ENCODE data around the gene NET1. TPM values are rescaled to one million over a fixed set of nuclear protein-coding genes. Genes with fewer than 3 reads are reported as not detected.

The NET1 gene
- total RNA-seq, 6 experiments from 2014 or later, result 23.0 to 64.5 (median 38.5) TPM

DNA sequence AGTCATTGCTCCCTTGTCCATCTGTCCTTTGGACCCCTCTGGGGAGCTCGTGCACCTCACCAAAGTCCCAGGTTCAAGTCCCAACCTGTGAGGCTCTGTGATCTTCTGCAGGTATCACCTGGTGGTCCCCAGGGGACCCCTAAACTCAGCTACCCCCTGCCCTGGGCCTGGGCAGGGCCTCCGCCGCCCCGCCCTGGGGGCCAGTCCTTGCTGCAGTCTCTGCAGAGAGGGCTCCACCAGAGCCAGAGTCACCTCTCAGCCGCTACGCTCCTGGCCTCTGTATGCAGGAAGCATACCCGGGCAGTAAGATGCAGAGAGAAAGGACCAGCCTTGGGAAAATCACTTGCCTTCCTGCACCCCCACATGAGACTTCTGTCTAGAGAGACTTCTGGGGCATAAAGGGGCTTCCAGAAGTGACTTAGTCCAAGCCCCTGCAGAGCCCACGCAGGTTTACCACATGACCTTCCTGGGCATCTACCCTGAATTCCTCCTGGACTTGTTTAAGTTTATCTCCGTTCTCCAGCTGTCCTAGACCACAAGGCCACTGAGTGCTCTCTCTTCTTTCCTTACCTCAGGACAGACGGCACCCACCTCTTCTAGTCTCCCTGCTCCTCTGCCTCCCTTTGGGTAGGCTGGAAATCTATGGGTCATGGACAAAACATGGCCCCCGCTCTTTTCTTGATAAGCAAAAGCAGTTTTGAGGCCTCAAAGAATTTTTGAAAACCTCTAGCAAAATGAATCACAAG, 65.8 kb downstream of the NET1 start:
- peak in 1 of 4 donors; percentile 33 for ATAC-seq
- Histone ChIP-seq H3K4me1 (no peaks in the 10 kb centered on the region), H3K27ac (no peak overlapping the region), H3K9me3 (no peaks in the 10 kb centered on the region), H3K36me3 (no peaks in the 10 kb centered on the region), H3K27me3 (no peaks in the 10 kb centered on the region), H3K4me3 (no peak overlapping the region)
- intact Hi-C loops (cut with DNase I), result no loop called here
- no peak for TF ChIP-seq POLR2A (IDR thresholded peaks at IDR 0.05)
- TF ChIP-seq, protein P1, sequence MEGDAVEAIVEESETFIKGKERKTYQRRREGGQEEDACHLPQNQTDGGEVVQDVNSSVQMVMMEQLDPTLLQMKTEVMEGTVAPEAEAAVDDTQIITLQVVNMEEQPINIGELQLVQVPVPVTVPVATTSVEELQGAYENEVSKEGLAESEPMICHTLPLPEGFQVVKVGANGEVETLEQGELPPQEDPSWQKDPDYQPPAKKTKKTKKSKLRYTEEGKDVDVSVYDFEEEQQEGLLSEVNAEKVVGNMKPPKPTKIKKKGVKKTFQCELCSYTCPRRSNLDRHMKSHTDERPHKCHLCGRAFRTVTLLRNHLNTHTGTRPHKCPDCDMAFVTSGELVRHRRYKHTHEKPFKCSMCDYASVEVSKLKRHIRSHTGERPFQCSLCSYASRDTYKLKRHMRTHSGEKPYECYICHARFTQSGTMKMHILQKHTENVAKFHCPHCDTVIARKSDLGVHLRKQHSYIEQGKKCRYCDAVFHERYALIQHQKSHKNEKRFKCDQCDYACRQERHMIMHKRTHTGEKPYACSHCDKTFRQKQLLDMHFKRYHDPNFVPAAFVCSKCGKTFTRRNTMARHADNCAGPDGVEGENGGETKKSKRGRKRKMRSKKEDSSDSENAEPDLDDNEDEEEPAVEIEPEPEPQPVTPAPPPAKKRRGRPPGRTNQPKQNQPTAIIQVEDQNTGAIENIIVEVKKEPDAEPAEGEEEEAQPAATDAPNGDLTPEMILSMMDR (IDR thresholded peaks at IDR 0.05), result no peak
- no peak for DNase-seq
- WGBS (ENCODE audit: insufficient coverage, low coverage, low lambda C conversion rate, missing lambda C conversion rate), result 92% methylated on average over 3 of the region's 11 CpGs

DNA sequence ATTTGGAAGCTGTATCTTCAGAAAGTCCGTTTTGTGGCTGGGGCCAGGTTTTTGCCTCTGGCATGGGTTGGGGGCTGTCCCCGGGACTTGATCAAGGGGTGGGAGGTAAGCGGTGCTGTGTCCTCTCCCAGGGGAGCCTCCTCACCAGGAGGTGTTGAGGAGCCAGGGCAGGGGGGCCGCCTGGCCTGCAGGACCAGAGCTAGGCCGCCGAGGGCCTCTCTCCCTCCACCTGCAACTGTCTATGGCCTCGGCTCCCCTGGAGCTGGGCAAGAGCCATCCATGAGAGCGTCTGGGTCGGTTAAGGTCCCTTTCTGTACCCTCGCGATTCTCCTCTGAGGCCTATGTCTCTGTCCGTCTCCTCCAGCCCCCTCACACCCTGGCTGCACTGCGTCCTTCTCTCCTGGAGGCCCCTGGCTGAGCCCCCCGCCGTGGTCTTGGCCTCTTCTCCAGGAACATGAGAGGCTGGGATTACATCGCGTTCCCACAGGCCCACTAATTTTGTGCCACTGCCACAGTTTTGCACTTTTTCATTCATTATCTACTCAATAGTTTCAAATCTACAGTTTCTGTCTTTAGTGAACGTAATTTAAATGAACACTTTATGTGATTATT, 66.4 kb downstream of the NET1 start:
- TF ChIP-seq POLR2A (IDR thresholded peaks at IDR 0.05), result no peak
- TF ChIP-seq, protein P1 (IDR thresholded peaks at IDR 0.05), result no peak
- intact Hi-C loops (cut with DNase I), result no loop called here
- Histone ChIP-seq H3K4me1 (no peaks in the 10 kb centered on the region), H3K9me3 (no peaks in the 10 kb centered on the region), H3K4me3 (no peak overlapping the region), H3K27ac (no peak overlapping the region), H3K36me3 (no peaks in the 10 kb centered on the region), H3K27me3 (no peaks in the 10 kb centered on the region)
- DNase-seq (no peak), ATAC-seq (peak in 1 of 4 donors; percentile 26)
- 89% methylated on average over 6 of the region's 18 CpGs for WGBS (ENCODE audit: insufficient coverage, low coverage, low lambda C conversion rate, missing lambda C conversion rate)

DNA sequence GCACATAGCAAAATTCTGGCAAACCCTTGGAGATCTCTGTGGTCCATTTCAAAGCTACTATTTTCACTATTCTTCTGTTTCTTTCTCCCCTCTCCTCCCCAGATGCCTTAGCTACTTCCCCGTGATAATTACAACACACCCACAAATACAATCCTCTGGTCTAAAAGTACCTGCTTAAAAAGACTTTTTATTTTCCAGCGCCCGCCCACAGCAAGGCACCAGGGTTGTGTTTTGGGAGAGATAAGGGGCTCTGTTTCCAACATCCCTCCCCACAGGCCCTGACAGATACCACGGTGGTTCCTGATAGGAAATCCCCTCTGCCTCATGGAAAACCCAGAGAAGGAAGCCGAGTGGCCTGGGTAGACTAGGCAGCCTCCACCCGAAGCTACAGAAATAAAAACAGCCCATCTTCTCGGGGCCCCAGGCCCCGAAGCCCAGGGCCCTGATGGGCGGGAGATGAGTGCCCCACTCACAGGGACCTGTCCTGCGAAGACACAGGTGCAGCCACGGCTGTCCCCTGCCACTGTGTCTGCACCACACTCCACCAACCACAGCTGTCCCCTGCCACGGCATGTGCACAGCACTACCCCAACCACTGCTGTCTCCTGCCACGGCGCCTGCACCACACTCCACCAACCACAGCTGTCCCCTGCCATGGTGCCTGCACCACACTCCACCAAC, 67.3 kb downstream of the NET1 start:
- intact Hi-C loops (cut with DNase I), result no loop called here

DNA sequence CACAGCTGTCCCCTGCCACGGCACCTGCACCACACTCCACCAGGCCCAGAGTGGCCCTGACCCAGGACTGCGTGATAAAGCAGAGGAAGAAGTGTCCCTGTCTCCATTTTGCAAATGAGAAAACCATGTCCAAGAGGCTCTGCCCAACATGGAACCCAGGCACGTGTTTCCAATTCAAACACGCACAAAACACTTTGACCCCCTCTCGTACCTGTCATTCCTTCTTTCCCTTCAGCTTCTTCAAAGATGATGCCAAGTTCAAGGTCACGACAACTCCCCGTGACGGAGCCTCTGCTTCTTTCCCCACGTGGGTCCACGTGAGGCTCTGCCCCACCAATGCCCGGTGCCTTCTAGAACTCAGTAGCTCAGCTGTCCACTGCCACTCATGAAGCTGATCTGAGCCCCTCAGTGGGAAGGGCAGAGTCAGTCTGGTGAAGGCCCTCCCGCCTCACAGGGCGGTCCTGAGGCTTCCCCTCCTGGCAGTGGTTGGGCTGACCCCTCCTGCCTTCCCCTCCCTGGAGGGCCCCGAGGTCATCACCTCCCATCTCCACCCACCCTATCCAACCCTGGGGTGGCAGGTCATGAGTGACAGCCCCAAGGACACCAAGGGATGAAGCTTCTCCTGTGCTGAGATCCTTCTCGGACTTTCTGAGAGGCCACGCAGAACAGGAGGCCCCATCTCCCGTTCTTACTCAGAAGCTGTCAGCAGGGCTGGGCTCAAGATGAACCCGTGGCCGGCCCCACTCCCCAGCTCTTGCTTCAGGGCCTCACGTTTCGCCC, 68.0 kb downstream of the NET1 start:
- peak in 1 of 3 donors; percentile 34 for DNase-seq
- Histone ChIP-seq H3K9me3 (no peaks in the 10 kb centered on the region), H3K4me1 (no peaks in the 10 kb centered on the region), H3K27me3 (no peaks in the 10 kb centered on the region), H3K4me3 (no peak overlapping the region), H3K27ac (no peak overlapping the region), H3K36me3 (no peaks in the 10 kb centered on the region)
- peak in 1 of 4 donors; percentile 30 for ATAC-seq
- intact Hi-C loops (cut with DNase I), result no loop called here
- WGBS (ENCODE audit: insufficient coverage, low coverage, low lambda C conversion rate, missing lambda C conversion rate), result 91% methylated on average over 9 of the region's 21 CpGs
- TF ChIP-seq POLR2A (IDR thresholded peaks at IDR 0.05), result no peak
- TF ChIP-seq, protein P1 (IDR thresholded peaks at IDR 0.05), result no peak

More for the DNA sequence above, 67.3 kb downstream of the NET1 start:
- WGBS (ENCODE audit: insufficient coverage, low coverage, low lambda C conversion rate, missing lambda C conversion rate), result 70% methylated on average over 6 of the region's 14 CpGs
- TF ChIP-seq POLR2A (IDR thresholded peaks at IDR 0.05), result no peak
- TF ChIP-seq, protein P1 (IDR thresholded peaks at IDR 0.05), result no peak
- Histone ChIP-seq H3K4me1 (no peaks in the 10 kb centered on the region), H3K36me3 (no peaks in the 10 kb centered on the region), H3K9me3 (no peaks in the 10 kb centered on the region), H3K27ac (no peak overlapping the region), H3K27me3 (no peaks in the 10 kb centered on the region), H3K4me3 (no peak overlapping the region)
- ATAC-seq (no peak), DNase-seq (peak in 1 of 3 donors; percentile 36)
